Activated CD8-positive, alpha-beta T cell treated with anti-CD3 and anti-CD28 coated beads for 36 hours (primary cell): ENCODE data around the gene KAZN. TPM values are rescaled to one million over a fixed set of nuclear protein-coding genes. Genes with fewer than 3 reads are reported as not detected.

ENCODE experiments used
- ATAC-seq: fragments of 200-7000 bp; cut with Tn5 transposase; one replicate; pipeline ENCODE4 v1.10.0; 2021; ENCODE audit warnings: mild to moderate bottlenecking, moderate library complexity
- CTCF ChIA-PET: fragments of 350-600 bp; sonication (Branson Sonifier 250); formaldehyde crosslinking; loops from one replicate; lab custom pipeline; 2021; ENCODE audit warnings: antibody characterized with exemption; lab: Charles Lee
- POLR2A ChIA-PET: fragments of 350-600 bp; sonication (Branson Sonifier 250); formaldehyde crosslinking; loops from one replicate; lab custom pipeline; 2021; ENCODE audit warnings: antibody characterized with exemption; lab: Charles Lee
- DNase-seq: peaks from one replicate; pipeline ENCODE4 v3.0.0-alpha.2; 2020
- H3K27ac Mint-ChIP-seq: one replicate; pipeline ENCODE4 v1.8.0; 2021; ENCODE audit warnings: mild to moderate bottlenecking, mixed read lengths
- H3K27me3 Mint-ChIP-seq: one replicate; pipeline ENCODE4 v1.8.0; 2021; ENCODE audit warnings: mixed read lengths
- H3K36me3 Mint-ChIP-seq: one replicate; pipeline ENCODE4 v1.8.0; 2021; ENCODE audit warnings: low read depth, mixed read lengths
- H3K4me1 Mint-ChIP-seq: one replicate; pipeline ENCODE4 v1.8.0; 2021; ENCODE audit warnings: low read depth, mixed read lengths
- H3K4me3 Mint-ChIP-seq: one replicate; pipeline ENCODE4 v1.8.0; 2021; ENCODE audit warnings: mild to moderate bottlenecking, moderate library complexity, mixed read lengths
- H3K9me3 Mint-ChIP-seq: one replicate; pipeline ENCODE4 v1.8.0; 2021; ENCODE audit warnings: mixed read lengths
- intact Hi-C: fragments of 100-400 bp; cut with micrococcal nuclease; formaldehyde crosslinking; loops from one replicate; pipeline ENCODE4 v1.10.0; 2022
- total RNA-seq, 2 experiments: library from RNA; stranded (reverse); gene quantifications; one replicate each; pipeline ENCODE4 v1.2.3, GENCODE V29; 2021
- TF ChIP-seq, protein P1 (sequence below): fragments of 200-600 bp; IDR thresholded peaks from one replicate; pipeline ENCODE4 v1.8.0; 2022; ENCODE audit warnings: antibody characterized with exemption, mild to moderate bottlenecking

KAZN gene
- total RNA-seq, 2 experiments from 2014 or later: 1.7 to 1.9 TPM

DNA sequence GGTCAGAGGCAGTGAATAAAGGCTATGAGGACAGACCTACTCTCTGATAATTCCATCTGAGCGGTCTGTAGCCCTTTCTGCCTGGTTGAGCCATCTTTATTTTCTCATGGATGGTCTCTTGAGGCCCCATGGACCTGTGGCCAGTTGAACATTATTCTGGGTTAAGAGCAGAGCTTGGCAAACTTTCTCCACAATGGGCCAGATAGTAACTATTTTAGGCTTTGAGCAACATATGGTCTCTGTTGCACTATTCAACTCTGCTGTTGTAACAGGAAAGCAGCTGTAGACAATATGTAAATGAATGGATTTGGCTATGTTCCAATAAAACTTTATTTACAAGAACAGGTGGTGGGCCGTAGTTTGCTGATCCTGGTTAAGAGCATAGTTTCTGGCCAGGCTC, 62.7 kb downstream of the KAZN start:
- CTCF ChIA-PET: no interaction called here
- no peaks in the 10 kb centered on the region for H3K4me1 Mint-ChIP-seq

DNA sequence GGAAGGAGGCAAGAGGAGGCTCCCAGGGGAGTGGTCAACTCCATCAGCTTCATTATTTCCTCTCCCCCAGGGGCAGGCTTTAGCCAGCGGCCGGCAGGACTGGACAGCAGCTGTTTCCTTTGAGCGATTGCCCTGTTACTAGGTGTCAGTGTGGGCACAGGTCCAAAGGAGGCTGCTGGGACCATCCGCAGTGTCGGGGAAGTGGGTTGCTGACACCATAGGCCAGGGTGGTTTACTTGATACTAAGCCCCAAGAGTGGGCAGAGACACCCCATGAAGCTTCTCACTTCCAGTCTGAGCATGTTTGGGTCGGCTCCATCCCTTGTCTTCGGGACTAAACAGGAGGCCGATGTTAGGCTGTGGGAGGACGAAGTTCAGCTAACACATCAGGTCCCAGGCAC, 63.6 kb downstream of the KAZN start:
- TF ChIP-seq, protein P1, sequence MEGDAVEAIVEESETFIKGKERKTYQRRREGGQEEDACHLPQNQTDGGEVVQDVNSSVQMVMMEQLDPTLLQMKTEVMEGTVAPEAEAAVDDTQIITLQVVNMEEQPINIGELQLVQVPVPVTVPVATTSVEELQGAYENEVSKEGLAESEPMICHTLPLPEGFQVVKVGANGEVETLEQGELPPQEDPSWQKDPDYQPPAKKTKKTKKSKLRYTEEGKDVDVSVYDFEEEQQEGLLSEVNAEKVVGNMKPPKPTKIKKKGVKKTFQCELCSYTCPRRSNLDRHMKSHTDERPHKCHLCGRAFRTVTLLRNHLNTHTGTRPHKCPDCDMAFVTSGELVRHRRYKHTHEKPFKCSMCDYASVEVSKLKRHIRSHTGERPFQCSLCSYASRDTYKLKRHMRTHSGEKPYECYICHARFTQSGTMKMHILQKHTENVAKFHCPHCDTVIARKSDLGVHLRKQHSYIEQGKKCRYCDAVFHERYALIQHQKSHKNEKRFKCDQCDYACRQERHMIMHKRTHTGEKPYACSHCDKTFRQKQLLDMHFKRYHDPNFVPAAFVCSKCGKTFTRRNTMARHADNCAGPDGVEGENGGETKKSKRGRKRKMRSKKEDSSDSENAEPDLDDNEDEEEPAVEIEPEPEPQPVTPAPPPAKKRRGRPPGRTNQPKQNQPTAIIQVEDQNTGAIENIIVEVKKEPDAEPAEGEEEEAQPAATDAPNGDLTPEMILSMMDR: no peak
- ChIA-PET POLR2A (no interaction called here), CTCF (no interaction called here)

More for the DNA sequence above, 62.7 kb downstream of the KAZN start:
- peaks cover 7% of the 10 kb centered on the region for H3K27me3 Mint-ChIP-seq
- H3K4me3 Mint-ChIP-seq: no peak overlapping the region
- H3K36me3 Mint-ChIP-seq: no peaks in the 10 kb centered on the region
- DNase-seq: no peak
- intact Hi-C loops: no loop called here
- POLR2A ChIA-PET: no interaction called here
- ATAC-seq: no peak
- no peak overlapping the region for H3K27ac Mint-ChIP-seq
- H3K9me3 Mint-ChIP-seq: no peaks in the 10 kb centered on the region
- TF ChIP-seq, protein P1: no peak

DNA sequence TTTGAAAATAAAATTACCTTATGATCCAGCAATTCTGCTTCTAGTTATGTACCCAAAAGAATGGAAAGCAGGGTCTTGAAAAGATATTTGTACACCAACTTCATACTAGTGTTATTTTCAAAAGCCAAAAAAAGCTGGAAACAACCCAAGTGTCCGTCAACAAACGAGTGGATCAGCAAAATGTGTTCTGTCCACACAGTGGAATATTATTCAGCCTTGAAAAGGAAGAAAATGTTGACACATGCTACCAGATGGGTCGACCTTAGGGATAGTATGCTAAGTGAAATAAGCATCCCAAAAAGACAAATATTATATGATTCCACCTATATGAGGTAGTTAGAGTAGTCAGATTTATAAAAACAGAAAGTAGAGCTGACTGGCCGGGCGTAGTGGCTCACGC, 65.3 kb downstream of the KAZN start:
- ChIA-PET CTCF (no interaction called here), POLR2A (no interaction called here)
- Mint-ChIP-seq H3K36me3 (no peaks in the 10 kb centered on the region), H3K4me1 (no peaks in the 10 kb centered on the region), H3K27ac (no peak overlapping the region), H3K27me3 (peaks cover 5% of the 10 kb centered on the region), H3K4me3 (no peak overlapping the region), H3K9me3 (no peaks in the 10 kb centered on the region)
- ATAC-seq (no peak), DNase-seq (no peak)
- intact Hi-C loops: no loop called here
- TF ChIP-seq, protein P1: no peak

More for the DNA sequence above, 63.6 kb downstream of the KAZN start:
- ATAC-seq (no peak), DNase-seq (no peak)
- Mint-ChIP-seq H3K9me3 (no peaks in the 10 kb centered on the region), H3K4me3 (no peak overlapping the region), H3K27me3 (peaks cover 7% of the 10 kb centered on the region), H3K36me3 (no peaks in the 10 kb centered on the region), H3K27ac (no peak overlapping the region), H3K4me1 (no peaks in the 10 kb centered on the region)
- intact Hi-C loops: no loop called here

DNA sequence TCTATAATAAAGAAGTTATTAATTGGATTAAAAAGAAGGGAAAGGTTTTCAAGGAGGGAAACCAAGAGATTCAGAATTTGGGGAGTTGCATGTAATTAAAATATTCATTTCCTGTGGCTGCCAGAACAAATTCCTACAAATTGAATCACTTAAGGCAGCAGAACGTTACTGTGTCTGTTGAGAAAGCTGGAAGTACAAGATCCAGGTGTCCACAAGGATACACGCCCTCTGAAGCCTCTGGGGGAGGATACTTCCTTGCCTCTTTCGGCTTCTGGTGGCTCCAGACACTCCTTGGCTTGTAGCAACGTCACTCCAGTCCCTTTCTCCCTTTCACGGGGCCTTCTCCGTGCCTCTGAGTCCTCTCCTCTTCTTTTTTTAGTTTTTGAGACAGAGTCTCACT, 67.9 kb downstream of the KAZN start:
- intact Hi-C loops: no loop called here
- ChIA-PET CTCF (no interaction called here), POLR2A (no interaction called here)
- ATAC-seq (no peak), DNase-seq (no peak)
- no peaks in the 10 kb centered on the region for H3K4me1 Mint-ChIP-seq
- TF ChIP-seq, protein P1: no peak
- H3K27me3 Mint-ChIP-seq: peaks cover 1% of the 10 kb centered on the region
- no peaks in the 10 kb centered on the region for H3K36me3 Mint-ChIP-seq
- H3K27ac Mint-ChIP-seq: no peak overlapping the region
- no peaks in the 10 kb centered on the region for H3K9me3 Mint-ChIP-seq
- no peak overlapping the region for H3K4me3 Mint-ChIP-seq

DNA sequence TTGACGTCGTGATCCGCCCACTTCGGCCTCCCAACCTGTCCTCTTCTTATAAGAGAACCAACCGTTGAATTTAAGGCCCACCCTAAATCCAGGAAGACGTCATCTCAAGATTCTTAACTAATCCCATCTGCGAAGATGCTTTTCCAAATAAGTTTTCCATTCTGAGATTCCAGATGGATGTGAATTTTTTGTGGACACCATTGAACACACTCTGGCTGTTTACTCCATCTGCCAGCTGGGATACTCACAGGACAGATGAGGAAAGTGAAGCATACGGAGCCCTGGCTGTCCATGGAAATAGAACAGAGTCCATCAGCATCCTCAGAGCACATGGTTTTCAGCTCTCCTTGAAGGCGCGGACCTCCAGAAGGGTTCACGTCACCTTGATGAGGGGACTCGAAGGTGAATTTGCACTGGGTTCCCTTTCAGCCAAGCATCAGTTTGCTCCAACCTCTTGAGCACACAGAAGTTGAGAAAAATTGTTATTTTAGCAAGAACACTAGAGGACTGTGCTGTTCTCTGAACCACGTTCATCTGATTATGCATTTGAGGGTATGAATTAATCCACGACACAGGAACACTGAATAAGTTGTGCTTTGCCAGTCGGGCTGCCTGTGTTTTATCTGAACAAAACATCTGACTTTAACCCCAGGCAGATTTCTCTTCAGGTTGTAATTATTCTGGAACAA, 68.6 kb downstream of the KAZN start:
- no peak overlapping the region for H3K4me3 Mint-ChIP-seq
- H3K9me3 Mint-ChIP-seq: no peaks in the 10 kb centered on the region
- ChIA-PET CTCF (no interaction called here), POLR2A (no interaction called here)
- TF ChIP-seq, protein P1: no peak
- DNase-seq: no peak
- no peaks in the 10 kb centered on the region for H3K4me1 Mint-ChIP-seq
- no peak overlapping the region for H3K27ac Mint-ChIP-seq
- peaks cover 1% of the 10 kb centered on the region for H3K27me3 Mint-ChIP-seq
- no peaks in the 10 kb centered on the region for H3K36me3 Mint-ChIP-seq
- intact Hi-C loops: no loop called here
- ATAC-seq: no peak
